Measurements from ENCODE around the gene DNMBP.

Gene DNMBP, protein sequence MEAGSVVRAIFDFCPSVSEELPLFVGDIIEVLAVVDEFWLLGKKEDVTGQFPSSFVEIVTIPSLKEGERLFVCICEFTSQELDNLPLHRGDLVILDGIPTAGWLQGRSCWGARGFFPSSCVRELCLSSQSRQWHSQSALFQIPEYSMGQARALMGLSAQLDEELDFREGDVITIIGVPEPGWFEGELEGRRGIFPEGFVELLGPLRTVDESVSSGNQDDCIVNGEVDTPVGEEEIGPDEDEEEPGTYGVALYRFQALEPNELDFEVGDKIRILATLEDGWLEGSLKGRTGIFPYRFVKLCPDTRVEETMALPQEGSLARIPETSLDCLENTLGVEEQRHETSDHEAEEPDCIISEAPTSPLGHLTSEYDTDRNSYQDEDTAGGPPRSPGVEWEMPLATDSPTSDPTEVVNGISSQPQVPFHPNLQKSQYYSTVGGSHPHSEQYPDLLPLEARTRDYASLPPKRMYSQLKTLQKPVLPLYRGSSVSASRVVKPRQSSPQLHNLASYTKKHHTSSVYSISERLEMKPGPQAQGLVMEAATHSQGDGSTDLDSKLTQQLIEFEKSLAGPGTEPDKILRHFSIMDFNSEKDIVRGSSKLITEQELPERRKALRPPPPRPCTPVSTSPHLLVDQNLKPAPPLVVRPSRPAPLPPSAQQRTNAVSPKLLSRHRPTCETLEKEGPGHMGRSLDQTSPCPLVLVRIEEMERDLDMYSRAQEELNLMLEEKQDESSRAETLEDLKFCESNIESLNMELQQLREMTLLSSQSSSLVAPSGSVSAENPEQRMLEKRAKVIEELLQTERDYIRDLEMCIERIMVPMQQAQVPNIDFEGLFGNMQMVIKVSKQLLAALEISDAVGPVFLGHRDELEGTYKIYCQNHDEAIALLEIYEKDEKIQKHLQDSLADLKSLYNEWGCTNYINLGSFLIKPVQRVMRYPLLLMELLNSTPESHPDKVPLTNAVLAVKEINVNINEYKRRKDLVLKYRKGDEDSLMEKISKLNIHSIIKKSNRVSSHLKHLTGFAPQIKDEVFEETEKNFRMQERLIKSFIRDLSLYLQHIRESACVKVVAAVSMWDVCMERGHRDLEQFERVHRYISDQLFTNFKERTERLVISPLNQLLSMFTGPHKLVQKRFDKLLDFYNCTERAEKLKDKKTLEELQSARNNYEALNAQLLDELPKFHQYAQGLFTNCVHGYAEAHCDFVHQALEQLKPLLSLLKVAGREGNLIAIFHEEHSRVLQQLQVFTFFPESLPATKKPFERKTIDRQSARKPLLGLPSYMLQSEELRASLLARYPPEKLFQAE (N-terminal part only)

DNA sequence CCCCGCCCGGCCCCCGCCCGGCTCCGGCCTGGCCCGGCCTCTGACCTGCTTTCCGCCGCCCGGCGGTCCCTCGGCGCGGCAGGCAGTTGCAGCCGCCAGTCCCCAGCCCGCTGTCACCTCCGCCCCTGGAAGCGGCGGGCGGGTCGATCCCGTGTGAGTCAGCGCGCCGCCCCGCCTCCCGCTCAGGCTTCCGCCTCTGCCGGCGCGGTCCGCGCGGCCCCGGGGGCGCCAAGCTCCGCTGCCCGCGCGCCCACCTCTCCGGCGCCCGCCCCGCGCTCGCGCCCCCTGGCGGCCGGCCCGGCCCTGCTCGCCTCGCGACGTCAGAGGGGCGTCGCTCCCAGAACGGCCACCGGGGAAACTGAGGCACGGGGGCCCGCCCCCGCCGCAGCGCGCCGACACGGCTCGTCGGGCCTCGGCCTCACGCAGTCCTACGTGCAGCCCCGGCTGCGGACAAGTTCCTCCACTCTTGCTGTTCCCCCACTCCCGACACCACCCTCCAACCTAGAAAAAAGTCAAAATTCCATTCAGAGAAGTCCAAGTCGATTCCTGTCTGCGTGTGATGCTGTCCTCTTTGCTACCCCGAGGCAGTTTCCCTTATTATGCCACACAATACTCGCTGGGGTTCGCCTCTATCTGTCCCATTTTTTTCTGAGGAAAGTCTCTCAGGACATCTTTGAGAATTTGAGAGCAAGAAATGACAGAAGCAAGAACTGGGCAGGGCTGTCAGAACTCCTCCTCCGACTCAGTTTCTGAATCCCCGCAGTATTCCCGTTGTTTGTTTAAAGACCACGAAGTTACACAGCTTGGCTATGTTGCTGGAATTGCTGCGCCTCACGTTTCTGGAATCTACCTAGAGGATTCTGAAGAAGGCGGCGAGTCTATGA lies at the start of gene DNMBP:
Gene DNMBP (minus strand): TSS at position 155 of the 884 bp plus-strand sequence. CDS start 37,823 bp downstream, outside the sequence.
- H3K4me3 ChIP-seq (ENCODE audit: low read length), result peak within 1 kb of the TSS; percentile 95
- no peak within 1 kb of the TSS for H3K9ac ChIP-seq (ENCODE audit: low read length)
- H3K27ac ChIP-seq (ENCODE audit: low read depth, low read length), result peak within 1 kb of the TSS; percentile 85
- no peaks in the 10 kb centered on the region for H3K27me3 ChIP-seq (ENCODE audit: control insufficient read depth, insufficient read depth, low read length)
- H3K4me1 ChIP-seq (ENCODE audit: control insufficient read depth, insufficient read depth, low read length), result peaks cover 19% of the 10 kb centered on the region
- no peaks in the 10 kb centered on the region for H3K36me3 ChIP-seq (ENCODE audit: control insufficient read depth, insufficient read depth, low read length)

DNA sequence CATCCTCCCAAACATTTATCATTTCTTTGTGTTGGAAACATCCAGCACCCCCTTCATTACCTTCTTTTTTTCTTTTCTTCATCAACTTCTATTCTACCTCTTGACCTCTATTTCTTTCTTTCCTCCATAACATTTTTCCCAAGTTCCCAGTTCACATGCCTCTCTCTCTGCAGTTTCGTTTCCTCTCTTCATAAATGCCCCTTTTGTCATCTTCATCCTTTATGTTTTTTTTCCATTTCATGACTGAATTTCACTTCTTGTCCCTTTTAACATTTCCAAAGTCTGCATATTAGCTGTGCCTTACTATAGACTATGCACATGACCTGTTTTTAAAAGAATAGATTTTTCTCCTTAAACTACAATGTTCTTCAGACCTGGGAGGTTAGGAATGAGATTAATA lies 48.2 kb upstream of the DNMBP start:
- H3K36me3 ChIP-seq (ENCODE audit: control insufficient read depth, insufficient read depth, low read length), result no peaks in the 10 kb centered on the region
- H3K27ac ChIP-seq (ENCODE audit: low read depth, low read length), result no peak overlapping the region
- H3K4me3 ChIP-seq (ENCODE audit: low read length), result no peak overlapping the region
- no peak overlapping the region for H3K9ac ChIP-seq (ENCODE audit: low read length)
- no peaks in the 10 kb centered on the region for H3K4me1 ChIP-seq (ENCODE audit: control insufficient read depth, insufficient read depth, low read length)
- no peaks in the 10 kb centered on the region for H3K27me3 ChIP-seq (ENCODE audit: control insufficient read depth, insufficient read depth, low read length)

DNA sequence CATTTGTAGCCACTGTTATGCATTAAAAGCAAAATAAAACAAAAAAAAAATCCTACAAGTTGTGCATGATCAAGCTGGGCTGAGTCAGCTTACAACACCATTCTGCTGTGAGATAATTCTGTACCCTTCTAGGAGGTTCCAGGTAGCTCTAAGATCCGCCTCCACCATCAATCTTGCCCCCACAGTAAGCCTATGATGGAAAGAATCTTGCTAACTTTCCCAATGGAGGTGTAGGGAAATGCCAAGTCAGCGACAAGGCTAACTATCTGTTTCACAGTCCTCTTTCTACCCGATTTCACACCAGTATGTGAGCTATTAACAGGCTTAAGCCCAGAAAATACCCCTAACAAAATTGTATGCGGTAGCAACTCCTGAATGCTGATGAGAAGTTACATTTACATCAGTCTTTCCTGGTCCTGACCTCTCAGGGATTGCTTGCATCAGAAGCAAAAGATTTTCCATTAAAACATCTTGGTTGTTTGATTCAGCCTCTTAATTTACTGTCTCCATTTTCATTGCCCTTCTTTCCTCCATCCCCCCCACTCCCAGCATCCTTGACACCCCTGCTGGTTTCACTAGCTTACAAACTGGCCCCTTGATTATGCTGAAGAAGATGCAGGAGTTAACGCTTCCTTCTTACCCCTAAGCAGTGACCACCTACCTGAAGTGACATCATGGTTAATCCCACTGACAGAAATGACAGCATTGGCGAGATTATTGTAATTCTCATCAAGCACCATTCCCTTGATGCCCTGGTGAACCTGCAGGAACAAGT lies 44.1 kb upstream of the DNMBP start:
- Histone ChIP-seq H3K36me3 (ENCODE audit: control insufficient read depth, insufficient read depth, low read length) (no peaks in the 10 kb centered on the region), H3K27me3 (ENCODE audit: control insufficient read depth, insufficient read depth, low read length) (no peaks in the 10 kb centered on the region), H3K9ac (ENCODE audit: low read length) (no peak overlapping the region), H3K4me3 (ENCODE audit: low read length) (no peak overlapping the region), H3K4me1 (ENCODE audit: control insufficient read depth, insufficient read depth, low read length) (no peaks in the 10 kb centered on the region), H3K27ac (ENCODE audit: low read depth, low read length) (no peak overlapping the region)

DNA sequence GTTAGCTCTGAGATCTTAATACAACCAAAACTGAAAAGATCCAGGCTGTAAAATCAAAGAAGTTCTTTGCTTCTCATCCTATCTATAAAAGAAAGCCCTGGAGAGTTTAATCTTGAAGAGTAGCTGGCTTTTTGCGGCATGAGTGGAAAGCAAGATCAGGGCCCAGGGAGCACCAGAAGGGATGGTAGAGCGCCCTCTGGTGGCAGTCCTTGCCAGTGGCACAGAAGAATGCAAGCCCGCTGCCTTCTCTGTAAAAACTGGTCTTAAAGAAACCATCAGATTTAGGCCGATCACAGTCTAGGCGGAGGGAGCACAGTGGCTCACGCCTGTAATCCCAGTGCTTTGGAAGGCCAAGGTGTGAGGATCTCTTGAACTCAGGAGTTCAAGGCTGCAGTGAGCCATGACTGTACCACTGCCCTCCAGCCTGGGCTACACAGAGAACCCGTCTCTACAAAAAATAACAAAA lies 36.3 kb upstream of the DNMBP start:
- no peaks in the 10 kb centered on the region for H3K27me3 ChIP-seq (ENCODE audit: control insufficient read depth, insufficient read depth, low read length)
- no peaks in the 10 kb centered on the region for H3K36me3 ChIP-seq (ENCODE audit: control insufficient read depth, insufficient read depth, low read length)
- no peak overlapping the region for H3K4me3 ChIP-seq (ENCODE audit: low read length)
- H3K9ac ChIP-seq (ENCODE audit: low read length), result no peak overlapping the region
- H3K27ac ChIP-seq (ENCODE audit: low read depth, low read length), result no peak overlapping the region
- H3K4me1 ChIP-seq (ENCODE audit: control insufficient read depth, insufficient read depth, low read length), result no peaks in the 10 kb centered on the region

DNA sequence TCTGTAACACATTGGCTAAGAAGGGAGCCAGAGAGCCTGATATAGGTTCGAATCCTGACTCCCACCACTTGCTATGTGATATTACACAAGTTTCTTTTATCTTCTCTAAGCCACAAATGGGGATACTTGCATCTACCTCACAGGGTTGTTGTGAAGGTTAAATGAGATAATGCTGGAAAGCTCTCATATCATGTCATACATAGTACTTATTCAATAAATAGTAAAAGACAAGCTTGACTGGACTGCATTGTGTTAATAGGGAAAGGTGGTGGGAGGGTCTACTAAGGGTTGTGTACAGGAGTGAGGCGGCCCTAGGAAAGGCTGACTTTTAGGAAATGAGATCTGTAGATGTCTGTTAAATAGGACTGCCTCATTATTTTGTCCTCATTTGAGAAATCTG lies 35.8 kb upstream of the DNMBP start:
- H3K4me1 ChIP-seq (ENCODE audit: control insufficient read depth, insufficient read depth, low read length), result no peaks in the 10 kb centered on the region
- no peaks in the 10 kb centered on the region for H3K27me3 ChIP-seq (ENCODE audit: control insufficient read depth, insufficient read depth, low read length)
- H3K4me3 ChIP-seq (ENCODE audit: low read length), result no peak overlapping the region
- H3K27ac ChIP-seq (ENCODE audit: low read depth, low read length), result no peak overlapping the region
- no peak overlapping the region for H3K9ac ChIP-seq (ENCODE audit: low read length)
- no peaks in the 10 kb centered on the region for H3K36me3 ChIP-seq (ENCODE audit: control insufficient read depth, insufficient read depth, low read length)

DNA sequence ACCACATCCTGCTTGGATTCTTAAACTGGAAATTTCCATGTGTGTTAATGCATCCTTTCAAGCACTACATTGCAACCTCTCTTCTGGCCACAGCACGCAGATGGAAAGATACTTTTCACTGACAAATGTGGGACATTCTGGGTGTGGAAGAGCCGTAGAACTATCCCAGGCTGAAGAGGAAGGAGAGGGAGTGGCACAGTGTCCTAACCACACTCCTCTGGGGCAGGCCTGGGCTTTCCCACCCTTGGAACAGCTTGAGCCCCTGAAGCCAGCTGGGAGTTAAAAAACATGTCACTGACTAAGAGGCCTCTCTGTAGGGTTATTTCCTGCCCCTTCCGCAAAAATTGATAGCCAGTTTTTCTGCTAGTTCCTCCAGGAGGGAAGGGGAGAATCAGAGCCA lies 34.0 kb upstream of the DNMBP start:
- H3K4me1 ChIP-seq (ENCODE audit: control insufficient read depth, insufficient read depth, low read length), result no peaks in the 10 kb centered on the region
- no peaks in the 10 kb centered on the region for H3K27me3 ChIP-seq (ENCODE audit: control insufficient read depth, insufficient read depth, low read length)

DNA sequence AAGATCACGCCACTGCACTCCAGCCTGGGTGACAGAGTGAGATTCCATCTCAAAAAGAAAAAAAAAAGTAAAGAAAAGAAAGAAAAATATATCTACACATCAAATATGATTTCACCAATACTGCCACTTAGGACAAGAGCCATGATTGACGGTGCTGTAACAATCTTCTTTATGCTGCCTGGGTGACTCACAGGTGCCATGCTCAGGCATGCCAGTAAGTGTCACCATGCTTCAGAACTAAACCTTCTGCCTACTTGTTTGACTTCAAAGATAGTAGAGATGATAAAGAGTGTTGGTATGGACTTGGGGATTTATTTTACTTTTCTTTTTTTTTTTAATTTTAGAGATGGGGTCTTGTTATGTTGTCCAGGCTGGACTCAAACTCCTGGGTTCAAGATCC lies 33.6 kb upstream of the DNMBP start:
- Histone ChIP-seq H3K9ac (ENCODE audit: low read length) (no peak overlapping the region), H3K36me3 (ENCODE audit: control insufficient read depth, insufficient read depth, low read length) (no peaks in the 10 kb centered on the region), H3K27me3 (ENCODE audit: control insufficient read depth, insufficient read depth, low read length) (no peaks in the 10 kb centered on the region), H3K27ac (ENCODE audit: low read depth, low read length) (no peak overlapping the region), H3K4me3 (ENCODE audit: low read length) (no peak overlapping the region), H3K4me1 (ENCODE audit: control insufficient read depth, insufficient read depth, low read length) (no peaks in the 10 kb centered on the region)

More for the DNA sequence above, 34.0 kb upstream of the DNMBP start:
- Histone ChIP-seq H3K27ac (ENCODE audit: low read depth, low read length) (no peak overlapping the region), H3K4me3 (ENCODE audit: low read length) (no peak overlapping the region), H3K9ac (ENCODE audit: low read length) (no peak overlapping the region), H3K36me3 (ENCODE audit: control insufficient read depth, insufficient read depth, low read length) (no peaks in the 10 kb centered on the region)

DNA sequence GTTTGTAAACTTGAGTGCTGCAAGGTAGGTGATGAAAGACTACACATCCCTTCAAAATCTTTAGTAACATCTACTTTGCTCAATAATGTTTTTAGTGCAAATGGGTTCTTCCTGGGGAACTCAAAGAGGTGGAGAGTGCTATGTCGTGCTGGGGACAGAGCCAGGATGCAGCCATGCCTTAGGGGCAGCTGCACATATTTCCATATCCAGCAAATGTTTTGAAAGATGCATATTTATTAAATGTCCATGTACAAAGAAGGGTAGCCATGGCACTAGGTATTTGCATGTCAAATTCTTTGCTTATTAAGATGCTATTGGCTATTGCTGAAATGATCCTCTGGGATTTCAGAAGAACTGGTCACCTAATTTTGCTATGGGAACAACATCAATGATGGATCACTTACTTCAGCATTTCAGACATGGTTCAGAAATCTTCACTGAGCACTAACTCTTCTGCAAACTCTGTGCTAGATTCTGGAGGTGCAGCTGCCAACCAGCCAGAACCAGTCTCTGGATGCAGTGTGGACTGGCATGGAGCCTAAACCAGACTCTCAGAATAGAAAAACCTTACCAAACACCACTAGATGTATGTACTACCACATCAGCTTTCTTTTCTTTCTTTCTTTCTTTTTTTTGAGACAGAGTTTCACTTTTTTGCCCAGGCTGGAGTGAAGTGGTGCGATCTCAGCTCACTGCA lies 31.7 kb upstream of the DNMBP start:
- Histone ChIP-seq H3K27me3 (ENCODE audit: control insufficient read depth, insufficient read depth, low read length) (no peaks in the 10 kb centered on the region), H3K9ac (ENCODE audit: low read length) (no peak overlapping the region), H3K4me3 (ENCODE audit: low read length) (no peak overlapping the region), H3K27ac (ENCODE audit: low read depth, low read length) (no peak overlapping the region), H3K4me1 (ENCODE audit: control insufficient read depth, insufficient read depth, low read length) (no peaks in the 10 kb centered on the region), H3K36me3 (ENCODE audit: control insufficient read depth, insufficient read depth, low read length) (no peaks in the 10 kb centered on the region)

DNA sequence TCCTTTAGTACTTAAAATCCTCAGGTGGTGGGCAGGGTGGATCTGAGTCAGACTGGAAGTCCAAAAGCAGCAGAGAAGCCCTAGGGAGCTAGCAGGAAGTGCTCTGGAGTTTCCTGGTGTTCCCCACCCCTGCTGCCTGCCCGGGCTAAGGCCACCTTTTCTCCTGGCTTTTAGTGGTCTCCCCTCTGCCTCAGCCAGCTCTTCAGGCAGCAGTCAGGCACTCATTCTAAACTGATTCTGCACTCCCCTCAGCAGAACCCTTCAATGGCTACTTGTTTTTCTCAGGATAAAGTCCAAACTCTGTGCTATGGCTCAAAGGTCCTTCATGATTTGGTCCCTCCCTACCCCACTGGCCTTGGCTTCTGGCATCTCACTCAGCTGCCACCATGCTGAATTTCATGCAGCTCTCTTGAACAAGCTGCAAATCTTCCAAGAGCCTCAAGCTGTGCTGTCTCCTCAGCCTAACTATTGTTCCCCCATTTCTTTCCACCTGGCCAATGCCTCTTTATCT lies 28.9 kb upstream of the DNMBP start:
- no peaks in the 10 kb centered on the region for H3K36me3 ChIP-seq (ENCODE audit: control insufficient read depth, insufficient read depth, low read length)
- no peaks in the 10 kb centered on the region for H3K27me3 ChIP-seq (ENCODE audit: control insufficient read depth, insufficient read depth, low read length)
- no peak overlapping the region for H3K27ac ChIP-seq (ENCODE audit: low read depth, low read length)
- no peak overlapping the region for H3K9ac ChIP-seq (ENCODE audit: low read length)
- no peaks in the 10 kb centered on the region for H3K4me1 ChIP-seq (ENCODE audit: control insufficient read depth, insufficient read depth, low read length)
- H3K4me3 ChIP-seq (ENCODE audit: low read length), result no peak overlapping the region

DNA sequence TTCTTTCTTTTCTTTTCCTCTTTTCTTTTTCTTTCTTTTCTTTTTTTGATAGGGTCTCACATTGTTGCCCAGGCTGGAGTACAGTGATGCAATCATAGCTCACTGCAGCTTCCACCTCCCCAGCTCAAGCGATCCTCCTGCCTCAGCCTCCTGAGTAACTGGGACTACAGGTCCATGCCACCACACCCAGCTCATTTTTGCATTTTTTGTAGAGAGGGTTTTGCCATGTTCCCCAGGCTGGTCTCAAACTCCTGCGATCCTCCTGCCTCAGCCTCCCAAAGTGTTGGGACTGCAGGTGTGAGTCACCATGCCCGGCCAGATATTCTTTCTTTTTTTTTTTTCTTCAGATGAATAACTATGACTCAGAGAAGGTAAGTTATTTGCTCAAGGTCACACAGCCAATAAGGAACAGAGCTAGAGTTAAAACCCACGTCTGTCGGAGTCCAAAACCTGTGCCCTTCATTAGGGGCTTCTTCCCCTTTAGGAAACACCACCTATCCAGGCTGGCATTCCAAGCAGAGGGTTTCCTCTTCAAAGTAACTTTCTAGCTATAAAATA lies 28.1 kb upstream of the DNMBP start:
- Histone ChIP-seq H3K36me3 (ENCODE audit: control insufficient read depth, insufficient read depth, low read length) (no peaks in the 10 kb centered on the region), H3K9ac (ENCODE audit: low read length) (no peak overlapping the region), H3K4me1 (ENCODE audit: control insufficient read depth, insufficient read depth, low read length) (no peaks in the 10 kb centered on the region), H3K27ac (ENCODE audit: low read depth, low read length) (no peak overlapping the region), H3K27me3 (ENCODE audit: control insufficient read depth, insufficient read depth, low read length) (no peaks in the 10 kb centered on the region), H3K4me3 (ENCODE audit: low read length) (no peak overlapping the region)
